GM12875 (cell line): ENCODE results near the gene MARCO.

ENCODE experiments used
- H3K4me3 ChIP-seq: one replicate; pipeline ENCODE4 v1.5.1; 2011; ENCODE audit warnings: low read depth, low read length, control low read depth
- TF ChIP-seq, protein P1 (sequence below): IDR thresholded peaks from 2 replicates; pipeline ENCODE4 v1.5.1; 2011; ENCODE audit warnings: low read depth, mild to moderate bottlenecking, control low read depth, inconsistent platforms, low read length, moderate library complexity, borderline replicate concordance; ENCODE audit not compliant: insufficient read depth

Gene MARCO

DNA sequence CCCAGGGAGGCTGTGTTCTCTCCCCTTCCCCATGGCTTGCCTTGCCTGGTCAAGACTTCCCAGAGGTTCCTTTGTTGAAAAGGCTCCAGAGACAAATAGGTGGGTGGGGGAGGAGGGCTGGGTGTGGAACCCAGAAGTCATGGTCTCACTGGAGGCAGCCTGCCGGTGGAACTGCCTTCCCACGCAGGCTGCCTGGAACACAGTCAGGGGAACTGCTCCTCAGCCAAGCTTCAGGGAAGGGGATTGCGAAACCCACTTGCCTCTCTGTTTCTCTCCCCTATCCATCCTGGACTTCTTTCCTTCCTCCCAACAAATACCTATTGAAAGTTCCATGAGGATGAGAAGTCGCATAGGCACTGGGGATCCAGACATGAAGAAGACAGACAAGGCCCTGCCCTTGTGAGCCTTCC is 31.6 kb downstream of the MARCO start:
- TF ChIP-seq, protein P1, sequence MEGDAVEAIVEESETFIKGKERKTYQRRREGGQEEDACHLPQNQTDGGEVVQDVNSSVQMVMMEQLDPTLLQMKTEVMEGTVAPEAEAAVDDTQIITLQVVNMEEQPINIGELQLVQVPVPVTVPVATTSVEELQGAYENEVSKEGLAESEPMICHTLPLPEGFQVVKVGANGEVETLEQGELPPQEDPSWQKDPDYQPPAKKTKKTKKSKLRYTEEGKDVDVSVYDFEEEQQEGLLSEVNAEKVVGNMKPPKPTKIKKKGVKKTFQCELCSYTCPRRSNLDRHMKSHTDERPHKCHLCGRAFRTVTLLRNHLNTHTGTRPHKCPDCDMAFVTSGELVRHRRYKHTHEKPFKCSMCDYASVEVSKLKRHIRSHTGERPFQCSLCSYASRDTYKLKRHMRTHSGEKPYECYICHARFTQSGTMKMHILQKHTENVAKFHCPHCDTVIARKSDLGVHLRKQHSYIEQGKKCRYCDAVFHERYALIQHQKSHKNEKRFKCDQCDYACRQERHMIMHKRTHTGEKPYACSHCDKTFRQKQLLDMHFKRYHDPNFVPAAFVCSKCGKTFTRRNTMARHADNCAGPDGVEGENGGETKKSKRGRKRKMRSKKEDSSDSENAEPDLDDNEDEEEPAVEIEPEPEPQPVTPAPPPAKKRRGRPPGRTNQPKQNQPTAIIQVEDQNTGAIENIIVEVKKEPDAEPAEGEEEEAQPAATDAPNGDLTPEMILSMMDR, result no peak
- no peak overlapping the region for H3K4me3 ChIP-seq

DNA sequence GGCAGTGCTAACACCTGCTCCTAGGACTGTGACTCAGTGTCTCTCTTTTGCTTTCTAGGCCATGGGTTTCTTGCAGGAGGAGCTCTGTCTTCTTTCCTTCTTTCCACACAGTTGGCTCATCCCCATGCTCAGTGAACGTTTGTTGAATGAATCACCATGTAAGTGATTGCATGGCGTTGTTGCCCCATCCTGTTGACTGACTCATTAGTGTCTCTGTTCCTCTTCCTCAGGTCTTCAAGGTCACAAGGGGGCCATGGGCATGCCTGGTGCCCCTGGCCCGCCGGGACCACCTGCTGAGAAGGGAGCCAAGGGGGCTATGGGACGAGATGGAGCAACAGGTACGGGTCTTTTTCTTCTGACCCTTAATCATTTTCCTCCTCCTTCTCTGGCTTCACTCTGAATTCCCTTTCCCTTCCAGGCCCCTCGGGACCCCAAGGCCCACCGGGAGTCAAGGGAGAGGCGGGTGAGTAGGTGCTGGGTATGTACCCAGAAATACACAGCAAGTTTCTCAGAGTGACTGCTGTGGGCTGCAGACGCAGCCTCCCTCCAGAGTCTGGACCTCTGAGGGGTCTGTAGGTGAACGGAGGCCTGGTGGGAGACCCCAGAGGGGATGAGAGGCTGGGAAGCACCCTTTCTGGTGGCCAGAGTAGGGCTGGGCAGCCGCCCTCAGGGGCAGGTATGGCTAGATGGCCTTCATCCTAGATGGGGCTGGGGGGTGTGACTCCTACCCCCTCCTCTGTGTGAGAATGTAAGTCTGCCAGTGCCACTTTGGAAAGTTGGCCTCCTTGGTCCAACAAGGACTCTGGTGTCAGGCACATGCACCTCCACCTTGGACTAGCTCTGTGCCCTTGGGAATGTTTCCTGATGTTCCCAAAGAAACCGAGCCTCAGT is 32.4 kb downstream of the MARCO start:
- TF ChIP-seq, protein P1, result no peak
- no peak overlapping the region for H3K4me3 ChIP-seq

DNA sequence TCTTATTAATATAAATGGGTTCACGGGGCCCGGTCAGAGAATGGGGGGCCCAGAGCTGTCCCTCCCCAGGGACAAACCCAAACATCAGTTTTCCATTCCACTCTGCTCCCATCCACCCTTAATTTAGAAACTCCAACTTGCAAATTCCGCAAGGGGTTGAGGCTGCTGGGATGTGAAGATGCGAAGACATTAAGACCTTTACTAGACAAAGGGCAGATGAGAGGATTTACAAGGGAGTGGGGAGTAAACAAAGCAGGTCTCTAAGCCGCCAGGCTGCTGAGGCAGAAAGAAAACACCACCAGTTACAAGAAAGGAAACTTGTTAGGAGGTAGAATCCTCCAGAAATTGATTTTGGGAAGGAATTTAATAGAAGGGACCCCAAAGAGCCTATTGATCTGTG is 33.1 kb downstream of the MARCO start:
- H3K4me3 ChIP-seq, result no peak overlapping the region
- TF ChIP-seq, protein P1, result no peak

DNA sequence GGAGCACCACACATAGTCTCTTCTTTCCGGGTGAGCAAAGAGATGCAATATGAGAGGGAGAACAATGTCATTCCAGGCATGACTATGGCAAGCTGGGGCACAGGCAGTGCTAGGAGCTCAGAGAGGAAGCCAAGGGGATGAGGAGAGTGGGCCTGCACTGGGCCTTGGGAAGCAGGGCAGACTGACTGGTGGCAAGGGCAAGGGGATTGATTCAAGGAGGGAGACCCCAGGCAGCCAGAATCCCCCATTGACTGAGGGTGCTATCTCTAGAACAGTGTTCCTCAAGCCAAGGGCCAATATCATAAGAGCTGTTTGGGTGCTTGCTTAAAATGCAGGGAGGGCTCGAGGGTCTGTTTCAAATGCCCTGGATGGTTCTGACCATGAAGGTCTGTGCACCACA is 36.1 kb downstream of the MARCO start:
- TF ChIP-seq, protein P1, result no peak
- H3K4me3 ChIP-seq, result no peak overlapping the region

DNA sequence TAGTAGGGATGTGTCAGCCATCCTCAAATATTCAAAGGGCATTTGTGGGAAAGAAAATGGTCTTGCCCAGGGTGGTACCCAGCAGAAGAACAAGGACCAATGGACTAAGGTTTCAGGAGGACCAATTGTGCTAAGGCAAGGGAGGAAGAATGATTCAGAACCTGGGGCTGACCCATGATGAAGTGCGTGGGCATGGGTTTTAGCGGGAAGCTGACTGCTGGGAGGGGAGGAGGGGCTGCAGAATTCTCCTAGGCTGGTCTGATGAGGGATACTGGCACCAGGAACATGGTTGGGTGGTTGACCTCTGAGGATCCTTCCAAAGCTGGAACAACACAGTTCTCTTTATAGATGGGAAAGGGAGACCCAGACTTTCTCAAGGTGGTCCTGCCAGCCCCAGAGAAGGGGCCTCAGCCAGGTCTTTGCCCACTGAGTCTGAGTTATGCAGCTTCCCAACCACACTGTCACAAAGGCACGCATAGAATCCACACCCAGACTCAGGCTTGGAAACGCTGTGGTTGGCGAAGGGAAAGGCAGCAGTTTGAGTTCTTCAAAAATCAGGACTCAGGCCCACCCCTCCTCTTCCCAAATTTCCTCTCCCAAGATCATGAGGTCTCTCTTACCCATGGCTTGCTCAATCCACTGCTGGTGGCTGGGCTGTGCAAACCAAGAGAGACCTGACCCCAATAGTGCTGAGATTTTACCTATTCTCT is 37.3 kb downstream of the MARCO start:
- H3K4me3 ChIP-seq, result no peak overlapping the region
- TF ChIP-seq, protein P1, result no peak

DNA sequence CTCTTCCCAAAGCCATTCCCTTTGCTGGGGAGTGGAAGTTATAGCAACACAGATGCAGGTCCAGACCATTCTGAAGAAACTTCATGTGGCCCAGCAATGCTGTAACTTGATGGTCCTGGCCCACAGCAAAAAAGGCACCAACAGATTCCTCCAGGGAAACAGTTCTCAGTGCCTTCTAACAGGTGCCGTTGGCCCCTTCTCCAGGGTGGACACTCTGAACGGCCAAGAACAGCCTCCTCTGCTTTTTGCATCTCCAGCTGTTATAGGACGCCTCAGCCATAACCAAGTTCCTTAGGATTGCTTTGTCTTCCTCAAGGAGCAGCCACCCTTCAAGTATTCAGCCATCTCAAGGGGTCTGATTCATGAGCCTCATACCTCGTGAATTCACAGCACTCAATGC is 38.0 kb downstream of the MARCO start:
- H3K4me3 ChIP-seq, result no peak overlapping the region
- TF ChIP-seq, protein P1, result no peak

DNA sequence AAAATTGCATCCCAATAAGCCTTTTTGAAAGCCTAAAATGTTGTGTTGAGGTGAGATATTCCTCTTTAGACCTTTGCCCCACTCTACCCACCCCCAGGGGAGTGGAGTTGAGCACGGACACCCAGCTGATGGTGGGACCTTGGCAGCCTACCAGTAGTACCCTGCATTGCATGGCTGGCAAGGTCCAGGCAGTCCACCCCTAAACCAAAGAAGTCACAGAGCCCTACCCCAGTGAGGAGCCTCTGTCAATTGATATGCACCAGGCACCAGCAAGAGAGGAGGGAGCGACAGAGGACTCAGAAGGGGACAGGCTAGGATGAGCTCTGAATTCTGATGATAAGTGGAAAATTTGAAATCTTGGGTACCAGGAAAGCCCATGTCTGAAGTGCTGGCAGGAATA is 38.6 kb downstream of the MARCO start:
- H3K4me3 ChIP-seq, result no peak overlapping the region
- TF ChIP-seq, protein P1, result no peak
